GM12891 (cell line): Measurements from ENCODE around the gene B4GALT3.

Source experiments
- PAX5 ChIP-seq: IDR thresholded peaks from 2 replicates; pipeline ENCODE4 v1.6.1; 2011; ENCODE audit warnings: low read length, moderate library complexity, mild to moderate bottlenecking; ENCODE audit not compliant: insufficient read depth, severe bottlenecking
- POLR2A ChIP-seq: IDR thresholded peaks from 2 replicates; pipeline ENCODE4 v1.6.1; 2011; ENCODE audit warnings: low read depth, low read length, control low read depth
- POLR2AphosphoS5 ChIP-seq: IDR thresholded peaks from 2 replicates; pipeline ENCODE4 v1.6.1; 2011; ENCODE audit warnings: low read depth, low read length, control low read depth
- POU2F2 ChIP-seq: IDR thresholded peaks from 2 replicates; pipeline ENCODE4 v1.6.1; 2011; ENCODE audit warnings: low read depth, mild to moderate bottlenecking, control low read depth, low read length, moderate library complexity
- SPI1 ChIP-seq: IDR thresholded peaks from 2 replicates; pipeline ENCODE4 v1.6.1; 2011; ENCODE audit warnings: low read depth, low read length, control low read depth
- TAF1 ChIP-seq: IDR thresholded peaks from 2 replicates; pipeline ENCODE4 v1.6.1; 2011; ENCODE audit warnings: low read depth, low read length, control low read depth

- TF ChIP-seq POLR2A (no peak), POLR2AphosphoS5 (no peak), TAF1 (no peak), POU2F2 (no peak), SPI1 (no peak), PAX5 (no peak)
Measured at GRCh38 chr1:161200992-161201835, 23.9 kb upstream of the B4GALT3 start.
